ENCODE results near the gene GRIA3. TPM values are rescaled to one million over a fixed set of nuclear protein-coding genes. Genes with fewer than 3 reads are reported as not detected.
A peak's percentile ranks its signal among the peaks of the same experiment; 100 is the strongest.
"Not testable (repeated sequence)": the region's sequence is repeated elsewhere in the genome, so short reads cannot be mapped to it uniquely, and the experiment has no call there.

Gene GRIA3
- total RNA-seq, 2 donors from 2014 or later, result 0.50 to 0.67 TPM

DNA sequence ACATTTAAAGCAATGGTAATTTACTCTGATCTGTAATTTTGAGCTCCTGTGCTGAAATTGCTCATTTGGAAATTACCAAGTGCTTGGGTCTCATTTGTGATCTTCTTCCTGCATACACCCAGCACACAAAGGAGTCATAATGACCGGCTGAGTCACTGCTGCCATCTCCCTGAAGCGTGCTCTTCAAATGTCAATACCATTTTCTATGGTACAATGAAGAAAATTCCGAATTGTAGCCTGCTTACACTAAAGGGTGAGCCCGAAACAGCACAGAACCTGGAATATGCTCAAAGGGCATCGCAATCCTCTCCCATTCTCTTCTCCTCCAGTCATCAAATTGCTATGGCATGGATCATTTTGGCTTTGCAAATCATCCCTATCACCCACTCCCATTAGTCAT lies 140.5 kb downstream of the GRIA3 start:
- DNase-seq (no peak), ATAC-seq (no peak)
- intact Hi-C loops (cut with DNase I, micrococcal nuclease), result no loop called here

DNA sequence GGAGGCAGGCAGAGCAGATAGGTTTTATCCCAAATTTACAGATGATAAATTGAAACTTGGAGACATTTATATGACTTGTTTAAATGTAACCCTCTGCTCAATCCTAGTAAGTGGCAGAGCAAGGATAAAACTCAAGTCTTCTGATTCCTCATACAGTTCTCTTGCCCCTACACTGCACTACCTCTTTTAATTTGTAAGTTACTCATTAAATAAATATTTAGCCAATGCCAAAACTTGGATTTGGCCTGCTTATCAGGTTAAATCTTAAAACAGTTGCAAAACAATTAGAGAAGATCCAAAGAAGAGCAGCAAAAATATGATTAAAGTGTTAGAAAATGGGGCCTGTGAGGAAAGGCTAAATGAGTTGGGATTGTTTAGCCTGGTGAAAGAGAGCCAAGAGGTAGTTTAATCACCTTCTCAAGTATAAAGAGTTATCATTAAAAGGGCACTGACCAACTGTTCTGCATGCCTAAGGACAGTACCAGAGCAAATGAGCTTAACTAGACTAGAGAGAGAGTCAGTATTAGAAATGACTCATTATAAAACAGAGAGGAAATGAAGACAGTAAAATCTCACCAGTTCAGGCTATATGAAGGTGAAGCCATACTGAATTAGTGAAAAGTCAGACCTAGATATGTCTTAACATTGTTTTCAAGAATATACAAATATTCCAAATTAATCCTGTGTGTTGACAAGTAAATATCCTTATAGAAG lies 146.3 kb downstream of the GRIA3 start:
- DNase-seq, result no peak
- intact Hi-C loops (cut with DNase I, micrococcal nuclease), result no loop called here
- ATAC-seq, result no peak

DNA sequence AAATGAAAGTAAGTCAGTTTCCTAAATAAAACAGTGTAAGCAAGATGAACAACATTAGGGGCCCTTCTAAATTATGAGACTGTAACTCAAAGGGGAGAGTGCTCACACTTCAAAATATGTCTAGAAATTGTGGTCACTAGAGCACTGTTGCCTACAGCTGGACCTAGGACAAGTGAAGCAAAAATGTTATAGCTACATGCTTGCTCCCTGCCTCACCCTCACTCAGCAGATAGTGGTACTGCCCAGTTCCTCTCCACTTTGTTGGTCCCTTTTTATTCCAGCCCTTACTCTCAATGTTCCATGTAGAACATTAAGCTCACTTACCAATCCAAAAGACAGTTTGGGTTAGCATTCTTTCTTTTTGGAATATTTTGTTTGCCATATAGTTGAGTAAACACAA lies 147.3 kb downstream of the GRIA3 start:
- intact Hi-C loops (cut with DNase I, micrococcal nuclease), result no loop called here
- no peak for DNase-seq
- ATAC-seq, result no peak

DNA sequence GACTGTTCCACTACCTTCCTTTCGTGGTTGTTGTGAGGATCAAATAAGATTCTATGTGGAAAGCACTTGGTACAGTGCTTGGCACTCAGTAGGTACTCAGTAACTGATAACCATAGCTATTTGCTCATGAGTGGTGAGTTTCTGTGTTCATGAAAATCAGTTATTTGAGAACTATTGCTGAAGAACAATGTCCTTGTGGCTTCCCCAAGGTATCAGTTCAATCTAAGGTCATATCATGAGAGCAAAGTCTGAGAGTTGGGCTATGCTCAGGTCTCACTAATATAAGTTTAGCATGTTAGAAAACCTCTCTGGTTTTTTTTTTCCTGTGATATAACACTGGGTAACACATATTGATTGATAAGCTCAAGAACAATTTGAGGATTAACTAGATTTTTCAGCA lies 147.8 kb downstream of the GRIA3 start:
- intact Hi-C loops (cut with DNase I, micrococcal nuclease), result no loop called here
- DNase-seq (no peak), ATAC-seq (no peak)

- DNase-seq (no peak), ATAC-seq (no peak)
- intact Hi-C loops (cut with DNase I, micrococcal nuclease), result no loop called here
These were observed 152.6 kb downstream of the GRIA3 start for GRCh38 chrX:123336666-123337065.

DNA sequence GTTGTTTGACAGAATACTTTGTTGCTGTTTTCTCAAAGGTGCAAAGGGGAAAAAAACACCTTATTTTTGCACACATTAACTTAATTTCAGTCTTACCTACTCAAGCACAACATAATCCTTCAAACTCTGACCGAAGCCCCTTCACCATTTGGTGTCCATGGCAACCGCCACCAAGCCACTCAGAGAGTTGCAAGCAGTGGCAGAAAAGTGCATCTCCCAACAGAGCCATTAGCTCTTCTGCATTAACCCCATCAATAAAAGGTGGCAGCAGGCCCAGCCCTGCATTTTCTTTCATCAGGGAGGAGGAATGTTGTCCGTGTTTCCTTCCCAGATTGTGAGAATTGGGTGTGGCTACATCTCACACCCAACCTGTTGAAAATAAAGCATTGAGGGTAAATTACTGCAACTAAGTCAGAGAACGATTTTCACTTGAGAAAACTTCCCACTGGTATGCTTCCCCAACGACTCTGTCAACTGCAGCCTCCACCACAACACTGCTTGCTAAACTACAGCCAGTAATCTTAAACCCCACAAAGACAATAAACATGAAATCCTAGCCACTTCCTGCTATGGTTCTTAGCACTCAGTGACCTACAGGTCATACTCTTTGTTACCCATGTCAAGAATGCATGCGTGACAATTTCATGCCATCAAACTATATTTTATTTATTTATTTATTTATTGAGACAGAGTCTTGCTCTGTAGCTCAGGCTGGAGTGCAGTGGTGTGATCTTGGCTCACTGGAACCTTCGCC lies 154.0 kb downstream of the GRIA3 start:
- intact Hi-C loops (cut with DNase I, micrococcal nuclease), result no loop called here
- no peak for DNase-seq
- ATAC-seq, result no peak

GRCh38 chrX:123339221-123339905 lies 155.3 kb downstream of the GRIA3 start:
- ATAC-seq, result no peak
- intact Hi-C loops (cut with DNase I, micrococcal nuclease), result no loop called here
- no peak for DNase-seq

GRCh38 chrX:123340696-123341095 lies 156.6 kb downstream of the GRIA3 start:
- DNase-seq (no peak), ATAC-seq (no peak)
- intact Hi-C loops (cut with DNase I, micrococcal nuclease), result no loop called here

GRCh38 chrX:123348468-123348867 lies 164.4 kb downstream of the GRIA3 start:
- ATAC-seq (no peak), DNase-seq (no peak)
- intact Hi-C loops (cut with DNase I, micrococcal nuclease), result no loop called here

DNA sequence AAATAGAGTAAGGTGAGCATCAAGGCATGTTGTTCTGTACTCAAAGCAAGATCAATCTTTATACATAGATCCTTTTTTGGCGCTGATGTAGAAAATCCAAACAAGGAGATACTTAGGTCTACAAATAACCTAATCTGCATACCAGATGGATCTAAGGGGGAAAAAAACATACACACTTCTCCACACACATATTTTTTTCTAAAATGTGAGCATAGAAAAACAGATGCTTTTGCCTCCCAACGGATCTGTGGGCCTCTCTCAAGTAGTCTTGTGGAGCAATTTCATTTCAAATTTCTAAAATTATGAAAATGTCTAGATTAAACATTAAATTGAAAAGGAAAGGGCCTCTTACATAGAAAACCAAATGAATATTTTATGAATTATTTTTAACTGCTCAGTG lies 166.1 kb downstream of the GRIA3 start:
- intact Hi-C loops (cut with DNase I, micrococcal nuclease), result no loop called here
- ATAC-seq (no peak), DNase-seq (no peak)

- DNase-seq, result no peak
- intact Hi-C loops (cut with DNase I, micrococcal nuclease), result no loop called here
- no peak for ATAC-seq
These were observed 173.9 kb downstream of the GRIA3 start for GRCh38 chrX:123357941-123358340.

DNA sequence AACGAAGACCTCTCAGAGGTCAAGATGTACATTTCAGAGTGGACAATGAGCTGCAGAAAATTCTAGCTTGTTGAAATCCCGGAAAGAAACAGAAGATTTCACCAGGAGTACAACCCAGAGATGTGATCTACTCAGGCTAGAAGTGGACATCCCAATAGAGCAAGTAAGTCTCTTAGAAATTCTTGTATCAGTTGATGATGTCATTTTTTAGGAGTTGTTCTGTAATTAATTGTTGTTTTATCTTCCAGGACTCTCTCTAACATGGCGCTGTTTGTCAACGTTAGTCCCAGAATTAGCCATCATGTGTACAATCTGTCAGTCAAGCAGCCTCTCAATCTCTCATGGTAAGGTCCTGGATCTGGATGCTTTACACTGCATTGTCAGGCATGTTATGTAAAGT lies 174.4 kb downstream of the GRIA3 start:
- intact Hi-C loops (cut with DNase I, micrococcal nuclease), result no loop called here
- DNase-seq (no peak), ATAC-seq (no peak)

- ATAC-seq, result no peak
- intact Hi-C loops (cut with DNase I, micrococcal nuclease), result no loop called here
- no peak for DNase-seq
These were observed 177.3 kb downstream of the GRIA3 start for GRCh38 chrX:123361371-123361770.

DNA sequence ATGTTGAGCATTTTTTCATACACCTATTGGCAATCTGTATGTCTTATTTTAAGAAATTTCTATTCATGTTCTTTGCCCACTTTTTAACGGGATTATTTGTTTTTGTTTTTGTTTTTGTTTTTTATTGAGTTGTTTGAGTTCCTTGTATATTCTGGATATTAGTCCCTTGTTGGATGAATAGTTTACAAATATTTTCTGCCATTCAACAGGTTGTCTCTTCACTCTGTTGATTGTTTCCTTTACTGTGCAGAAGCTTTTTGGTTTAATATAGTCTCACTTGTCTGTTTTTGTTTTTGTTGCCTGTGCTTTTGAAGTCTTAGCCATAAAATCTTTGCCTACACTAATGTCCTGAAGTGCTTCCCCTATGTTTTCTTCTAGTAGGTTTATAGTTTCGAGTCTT lies 202.1 kb downstream of the GRIA3 start:
- ATAC-seq; intact Hi-C loops (cut with DNase I, micrococcal nuclease); DNase-seq: not testable (repeated sequence)

- no peak for DNase-seq
- intact Hi-C loops (cut with DNase I, micrococcal nuclease), result no loop called here
- no peak for ATAC-seq
These were observed 208.8 kb downstream of the GRIA3 start for GRCh38 chrX:123392921-123393320.

DNA sequence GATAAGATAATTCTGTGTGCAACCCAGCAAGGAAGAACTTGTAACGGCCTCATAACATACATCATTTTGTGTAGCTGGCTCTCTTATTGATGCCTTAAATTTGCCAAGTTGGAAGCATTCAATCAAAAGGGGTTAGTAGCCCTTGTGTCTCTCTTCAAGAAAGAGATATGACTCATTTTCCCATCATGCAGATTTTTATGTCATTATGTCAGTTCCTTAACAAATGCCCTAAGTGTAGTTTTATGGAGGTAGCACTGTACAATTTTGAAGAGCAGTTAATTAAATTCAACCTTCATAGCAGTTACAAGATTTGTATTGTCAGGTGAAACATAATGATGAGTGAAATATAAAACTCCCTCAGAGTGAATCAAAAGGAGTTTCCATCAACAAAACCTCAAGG lies 215.6 kb downstream of the GRIA3 start:
- ATAC-seq, result no peak
- intact Hi-C loops (cut with DNase I, micrococcal nuclease), result no loop called here
- no peak for DNase-seq

DNA sequence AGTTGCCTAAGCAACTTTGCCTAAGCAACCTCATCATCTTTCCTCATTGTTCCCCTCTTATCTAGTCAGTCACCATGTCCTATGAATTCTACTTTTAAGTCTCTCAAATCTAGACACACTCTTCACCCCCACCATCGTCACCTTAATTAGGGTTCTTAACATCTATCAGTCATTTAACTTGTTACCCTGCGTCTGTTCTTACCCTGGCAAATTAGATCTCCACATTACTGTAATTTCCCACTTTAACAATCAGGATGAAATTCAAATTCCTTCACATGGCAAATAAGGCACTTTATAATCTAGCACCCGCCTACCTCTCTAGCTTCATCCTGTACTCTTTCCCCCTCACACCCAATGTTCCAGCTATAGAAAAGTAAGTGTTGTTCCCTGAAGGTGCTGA lies 221.2 kb downstream of the GRIA3 start:
- DNase-seq (no peak), ATAC-seq (no peak)
- intact Hi-C loops (cut with DNase I, micrococcal nuclease), result no loop called here

DNA sequence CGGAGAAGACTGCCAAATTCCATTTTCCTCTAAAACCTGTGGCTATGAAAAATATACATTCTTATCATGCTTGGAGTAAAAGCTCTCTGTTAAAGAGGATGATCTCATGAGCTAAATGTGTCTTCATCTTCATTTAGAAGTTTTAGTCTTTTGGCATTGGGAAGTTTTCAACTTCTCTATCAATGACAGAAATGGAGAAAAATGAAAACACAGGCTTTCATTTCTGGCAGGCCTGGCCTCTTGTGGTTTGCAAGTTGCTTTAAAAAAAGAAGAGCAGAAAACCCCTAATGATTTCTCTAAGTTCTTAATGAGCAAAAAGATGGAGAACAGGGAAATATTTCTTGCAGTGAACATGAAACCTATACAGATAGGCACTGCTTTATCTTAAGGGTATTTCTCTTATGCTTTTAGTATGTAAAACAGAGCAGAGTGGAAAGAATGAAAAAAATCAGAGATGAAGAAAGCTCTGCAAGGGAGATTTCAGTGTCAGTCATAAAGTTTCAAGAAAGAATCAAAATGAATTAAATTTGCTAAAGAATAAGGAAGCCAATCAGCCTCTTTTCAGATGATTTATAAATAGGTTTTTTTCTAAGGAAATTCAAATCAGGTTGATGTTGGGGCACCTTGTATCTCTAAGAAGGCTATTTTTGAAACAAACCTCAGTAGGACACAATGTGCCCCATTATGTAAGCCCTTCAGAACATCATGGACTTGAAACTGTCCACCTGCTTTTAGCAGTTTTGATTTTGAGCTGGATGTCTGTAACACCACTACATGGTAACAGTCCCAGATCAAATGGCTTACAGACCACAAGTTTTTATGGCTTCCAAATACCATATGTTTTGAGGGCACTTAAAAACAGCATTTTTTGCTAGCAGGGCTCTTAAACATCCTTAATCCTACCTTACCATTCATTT lies 225.0 kb downstream of the GRIA3 start:
- intact Hi-C loops (cut with DNase I, micrococcal nuclease), result no loop called here
- DNase-seq (no peak), ATAC-seq (no peak)

GRCh38 chrX:123422875-123423274 lies 238.8 kb downstream of the GRIA3 start:
- ATAC-seq (peak; percentile 56), DNase-seq (peak in 1 of 2 donors; percentile 3)
- intact Hi-C loops (cut with DNase I, micrococcal nuclease), result no loop called here
